Measurements from ENCODE around the gene MCAM. TPM values are rescaled to one million over a fixed set of nuclear protein-coding genes. Genes with fewer than 3 reads are reported as not detected.

The MCAM gene
- total RNA-seq, 2 donors from 2014 or later, result 12.1 to 27.1 TPM

DNA sequence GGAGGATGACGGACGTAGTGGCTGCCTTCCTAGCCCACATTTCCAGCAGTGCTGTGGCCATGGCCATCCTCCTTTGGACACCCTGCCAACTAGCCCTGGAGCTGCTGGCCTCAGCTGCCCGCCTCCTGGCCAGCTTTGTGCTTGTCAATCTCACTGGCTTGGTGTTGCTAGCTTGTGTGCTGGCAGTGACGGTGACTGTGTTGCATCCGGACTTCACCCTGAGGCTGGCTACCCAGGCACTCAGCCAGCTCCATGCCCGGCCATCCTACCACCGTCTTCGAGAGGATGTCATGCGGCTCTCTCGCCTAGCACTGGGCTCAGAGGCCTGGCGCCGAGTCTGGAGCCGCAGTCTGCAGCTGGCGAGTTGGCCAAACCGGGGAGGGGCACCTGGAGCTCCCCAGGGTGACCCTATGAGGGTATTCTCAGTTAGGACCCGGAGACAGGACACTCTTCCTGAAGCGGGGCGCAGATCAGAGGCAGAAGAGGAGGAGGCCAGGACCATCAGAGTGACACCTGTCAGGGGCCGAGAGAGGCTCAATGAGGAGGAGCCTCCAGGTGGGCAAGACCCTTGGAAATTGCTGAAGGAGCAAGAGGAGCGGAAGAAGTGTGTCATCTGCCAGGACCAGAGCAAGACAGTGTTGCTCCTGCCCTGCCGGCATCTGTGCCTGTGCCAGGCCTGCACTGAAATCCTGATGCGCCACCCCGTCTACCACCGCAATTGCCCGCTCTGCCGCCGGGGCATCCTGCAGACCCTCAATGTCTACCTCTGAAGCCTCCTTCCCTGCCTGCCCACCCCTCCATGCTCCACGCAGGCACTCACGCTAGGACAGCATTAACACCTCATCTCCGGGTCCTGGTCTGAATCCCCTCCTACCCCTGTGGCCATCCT lies 19.0 kb upstream of the MCAM start:
- intact Hi-C loops (cut with DNase I, micrococcal nuclease), result no loop called here
- ATAC-seq (no peak), DNase-seq (no peak)

DNA sequence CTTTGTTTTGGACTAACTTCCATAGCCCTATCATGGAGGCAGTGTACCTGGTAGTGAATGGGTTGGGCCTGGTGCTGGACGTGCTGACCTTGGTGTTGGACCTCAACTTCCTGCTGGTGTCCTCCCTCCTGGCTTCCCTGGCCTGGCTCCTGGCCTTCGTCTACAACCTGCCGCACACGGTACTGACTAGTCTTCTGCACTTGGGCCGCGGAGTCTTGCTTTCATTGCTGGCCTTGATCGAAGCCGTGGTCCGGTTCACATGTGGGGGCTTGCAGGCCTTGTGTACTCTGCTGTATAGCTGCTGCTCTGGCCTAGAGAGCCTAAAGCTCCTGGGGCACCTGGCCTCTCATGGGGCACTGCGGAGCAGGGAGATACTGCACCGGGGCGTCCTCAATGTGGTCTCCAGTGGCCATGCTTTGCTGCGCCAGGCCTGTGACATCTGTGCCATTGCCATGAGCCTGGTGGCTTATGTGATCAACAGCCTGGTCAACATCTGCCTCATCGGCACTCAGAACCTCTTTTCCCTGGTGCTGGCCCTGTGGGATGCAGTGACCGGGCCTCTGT lies 18.2 kb upstream of the MCAM start:
- no peak for DNase-seq
- ATAC-seq, result no peak
- intact Hi-C loops (cut with DNase I, micrococcal nuclease), result no loop called here

DNA sequence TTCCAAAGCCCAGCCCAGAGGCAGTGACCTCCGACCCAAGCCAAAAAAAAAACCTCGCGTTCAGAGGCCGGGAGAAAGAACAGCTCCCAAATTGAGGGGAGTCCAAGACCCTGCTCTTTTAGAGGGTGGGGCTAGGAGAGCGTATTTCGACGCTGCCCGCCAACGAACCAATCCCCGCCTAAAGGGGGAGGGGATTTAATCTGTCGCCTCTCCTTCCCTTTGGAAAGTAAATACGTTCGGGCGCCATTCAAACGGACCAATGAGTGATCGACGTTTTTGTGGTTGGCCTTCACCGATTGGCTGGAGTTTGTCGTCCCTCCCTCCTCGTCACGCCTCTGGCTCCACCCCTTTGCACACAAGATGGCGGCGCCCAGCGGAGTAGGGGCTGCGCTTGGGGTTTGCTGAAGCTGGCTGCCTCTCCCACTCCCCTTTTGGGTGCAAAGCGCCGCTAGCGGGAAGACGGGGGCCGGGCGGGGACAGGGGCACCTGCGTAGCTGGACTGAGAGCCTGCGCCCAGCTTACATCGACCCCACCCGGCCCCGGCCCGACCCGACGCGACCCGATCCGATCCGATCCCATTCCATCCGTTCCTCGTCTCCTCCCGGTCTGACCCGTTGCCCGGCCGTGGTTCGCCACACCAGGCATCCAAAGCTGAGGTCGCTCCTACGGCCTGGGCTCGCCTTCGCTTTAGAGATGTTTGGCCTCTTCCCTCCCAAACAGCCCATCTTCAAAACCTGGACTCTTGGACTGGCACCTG lies 17.4 kb upstream of the MCAM start, which contains the start of gene RNF26:
TSS of gene RNF26 (plus strand) at position 354 of the 757 bp plus-strand sequence. CDS start 596 bp downstream, outside the sequence.
- intact Hi-C loops (cut with DNase I, micrococcal nuclease), result no loop called here
- ATAC-seq (peak; percentile 96), DNase-seq (peak; percentile 94 to 97)

DNA sequence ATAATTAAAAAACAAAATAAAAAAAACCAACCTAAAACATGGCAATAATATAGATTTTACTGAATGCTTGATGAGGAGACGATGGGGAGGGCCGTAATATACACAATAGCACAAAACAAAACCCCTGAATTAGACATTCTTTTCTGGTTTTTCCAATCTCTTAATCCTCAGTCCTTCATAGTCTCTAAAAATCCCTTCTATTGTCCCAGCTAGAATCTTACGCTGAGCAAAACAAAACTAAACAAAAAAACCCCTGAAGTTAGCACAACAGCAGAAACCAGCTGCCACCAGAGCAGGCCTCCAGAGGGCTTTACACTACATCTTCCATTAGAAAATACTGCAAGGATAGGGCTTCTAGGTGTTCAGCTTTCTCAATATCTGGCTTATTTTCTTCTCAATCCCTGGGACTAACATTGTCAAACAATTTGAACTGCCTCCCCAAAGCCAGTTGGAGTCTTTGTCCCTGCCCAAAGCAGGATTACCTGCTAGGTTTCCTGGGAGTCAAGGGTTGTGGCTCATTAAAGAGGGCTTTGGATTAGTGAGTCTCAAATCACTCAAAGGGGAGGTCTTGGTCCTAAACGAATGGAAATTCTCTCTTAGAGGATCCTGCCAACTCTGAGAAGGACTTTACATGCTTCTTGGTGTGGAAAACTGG lies 15.3 kb upstream of the MCAM start:
- DNase-seq (no peak), ATAC-seq (no peak)
- intact Hi-C loops (cut with DNase I, micrococcal nuclease), result no loop called here

DNA sequence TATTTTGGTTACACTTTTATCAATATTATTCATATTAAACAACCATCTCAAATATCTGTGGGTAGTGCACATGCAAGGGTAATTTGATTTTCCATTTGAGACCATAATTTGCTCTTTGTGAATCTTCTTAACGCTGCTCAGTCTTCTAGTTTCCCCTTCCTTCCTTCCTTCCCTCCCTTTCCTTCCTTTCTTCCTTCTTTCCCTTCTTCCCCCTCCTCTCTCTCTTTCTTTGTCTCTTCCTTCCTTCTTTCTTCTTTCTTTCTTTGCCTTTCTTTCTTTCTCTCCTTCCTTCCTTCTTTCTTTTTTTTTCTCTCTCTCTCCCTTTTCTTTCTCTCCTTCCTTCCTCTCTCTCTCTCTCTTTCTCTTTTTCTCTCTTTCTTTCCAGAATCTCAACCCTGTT lies 13.3 kb upstream of the MCAM start:
- intact Hi-C loops (cut with DNase I, micrococcal nuclease), result no loop called here
- DNase-seq (no peak), ATAC-seq (no peak)

DNA sequence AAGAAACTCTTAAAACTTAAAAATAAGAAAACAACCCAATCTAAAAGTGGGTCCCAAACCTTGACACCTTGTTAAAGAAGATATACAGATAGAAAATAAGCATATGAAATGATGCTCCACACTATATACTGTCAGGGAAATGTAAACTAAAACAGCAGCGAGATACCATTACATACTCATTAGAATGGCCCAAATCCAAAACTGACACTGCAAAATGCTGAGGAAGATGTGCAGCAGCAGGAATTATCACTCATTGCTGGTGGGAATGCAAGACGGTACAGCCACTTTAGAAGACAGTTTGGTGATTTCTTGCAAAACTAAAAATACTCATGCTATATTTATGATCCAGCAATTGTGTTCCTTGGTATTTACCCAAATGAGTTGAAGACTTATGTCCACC lies 12.4 kb upstream of the MCAM start:
- ATAC-seq (no peak), DNase-seq (no peak)
- intact Hi-C loops (cut with DNase I, micrococcal nuclease), result no loop called here

DNA sequence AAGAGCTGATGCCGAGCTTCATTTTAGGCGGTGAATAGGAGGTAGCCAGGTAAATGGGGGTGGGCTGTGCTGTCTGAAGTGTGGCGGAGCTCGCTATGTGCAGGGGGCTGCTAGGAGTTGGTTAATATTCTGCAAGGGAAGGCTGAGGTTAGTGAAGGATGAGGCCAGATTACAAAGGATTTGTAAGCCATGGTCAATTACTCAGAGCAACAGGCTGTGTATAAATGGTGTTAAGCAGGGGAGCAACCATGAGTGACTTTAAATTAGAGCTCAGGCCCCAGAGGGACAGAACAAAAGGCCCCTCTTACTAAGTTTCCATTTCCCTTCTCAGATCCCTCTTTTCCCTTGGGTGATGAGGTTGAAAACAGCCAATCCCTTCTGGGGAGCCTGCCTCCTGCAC lies 7.3 kb upstream of the MCAM start:
- DNase-seq (no peak), ATAC-seq (no peak)
- intact Hi-C loops (cut with DNase I, micrococcal nuclease), result loop anchor here in 1 of 2 donors (5.0 kb wide), 1 partner anchor 117 kb away; the partner anchor contains the start of gene CBL

DNA sequence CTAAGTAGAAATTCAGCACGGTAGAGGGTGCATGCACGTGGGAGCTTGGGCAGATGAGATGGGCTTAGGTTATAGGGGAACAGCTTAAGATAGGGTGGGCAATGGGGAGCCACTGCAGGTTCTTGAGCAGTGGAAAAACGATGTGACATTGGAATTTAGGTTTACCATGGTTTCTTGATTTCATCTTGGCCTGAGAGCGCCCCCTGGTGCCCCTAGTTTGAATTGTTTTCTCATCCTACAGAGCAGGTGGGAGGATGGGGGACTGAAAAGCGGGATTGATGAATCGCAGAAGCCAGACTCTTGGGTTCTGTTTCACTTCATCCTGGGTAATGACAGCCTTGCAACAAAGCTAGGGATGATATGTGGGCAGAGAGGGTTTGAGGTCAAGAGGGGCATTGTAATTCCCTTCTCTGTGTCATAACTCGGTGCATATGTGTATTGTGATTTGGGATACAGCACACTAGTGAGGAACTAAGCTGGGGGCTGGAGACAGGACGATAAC lies 6.7 kb upstream of the MCAM start:
- ATAC-seq (peak; percentile 40), DNase-seq (peak in 1 of 2 donors; percentile 85)
- intact Hi-C loops (cut with DNase I, micrococcal nuclease), result loop anchor here in 1 of 2 donors (5.0 kb wide), 1 partner anchor 116 kb away; the partner anchor contains the start of gene CBL

DNA sequence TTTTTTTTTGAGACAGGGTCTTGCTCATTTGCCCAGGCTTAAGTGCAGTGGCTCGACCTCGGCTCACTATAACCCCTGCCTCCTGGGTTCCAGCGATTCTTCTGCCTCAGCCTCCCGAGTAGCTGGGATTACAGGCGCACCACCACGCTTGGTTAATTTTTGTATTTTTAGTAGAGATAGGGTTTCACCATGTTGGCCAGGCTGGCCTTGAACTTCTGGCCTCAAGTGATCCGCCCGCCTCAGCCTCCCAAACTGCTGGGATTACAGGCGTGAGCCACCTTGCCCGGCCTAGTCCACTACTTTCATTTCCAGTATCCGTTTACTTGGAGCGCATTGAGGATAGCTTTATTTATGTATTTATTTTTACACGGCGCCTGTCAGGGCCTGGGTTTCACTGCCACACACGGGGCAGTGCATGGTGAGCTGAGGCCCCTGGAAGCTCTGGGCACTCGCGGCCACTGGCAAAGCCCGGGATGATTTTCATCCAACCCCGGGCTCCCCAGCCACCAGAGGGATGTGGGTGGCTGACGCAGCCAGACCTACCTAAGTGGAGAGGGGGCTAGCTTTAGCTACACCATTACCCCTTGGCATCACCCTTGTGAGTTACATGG lies 6.1 kb upstream of the MCAM start:
- ATAC-seq (no peak), DNase-seq (no peak)
- intact Hi-C loops (cut with DNase I, micrococcal nuclease), result loop anchor here in 1 of 2 donors (5.0 kb wide), 1 partner anchor 116 kb away; the partner anchor contains the start of gene CBL

DNA sequence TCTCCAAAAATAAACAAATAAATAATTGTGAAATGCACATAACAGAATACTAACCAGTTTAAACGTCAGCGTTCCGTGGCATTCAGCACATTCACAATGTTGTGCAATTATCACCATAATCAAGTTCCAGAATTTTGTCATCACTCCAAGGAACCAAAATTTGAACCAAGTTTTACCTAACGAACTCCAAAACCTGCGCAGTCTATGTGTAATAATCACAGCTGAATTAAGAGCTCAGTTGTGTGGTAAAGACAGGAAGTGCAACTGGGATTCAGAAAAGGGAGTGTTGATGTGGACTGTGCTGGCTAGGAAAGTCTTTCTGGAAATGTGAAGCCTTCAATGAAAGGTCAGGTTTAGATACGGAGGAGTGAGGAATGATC lies 5.4 kb upstream of the MCAM start:
- intact Hi-C loops (cut with DNase I, micrococcal nuclease), result loop anchor here in 1 of 2 donors (5.0 kb wide), 1 partner anchor 115 kb away; the partner anchor contains the start of gene CBL
- no peak for DNase-seq

DNA sequence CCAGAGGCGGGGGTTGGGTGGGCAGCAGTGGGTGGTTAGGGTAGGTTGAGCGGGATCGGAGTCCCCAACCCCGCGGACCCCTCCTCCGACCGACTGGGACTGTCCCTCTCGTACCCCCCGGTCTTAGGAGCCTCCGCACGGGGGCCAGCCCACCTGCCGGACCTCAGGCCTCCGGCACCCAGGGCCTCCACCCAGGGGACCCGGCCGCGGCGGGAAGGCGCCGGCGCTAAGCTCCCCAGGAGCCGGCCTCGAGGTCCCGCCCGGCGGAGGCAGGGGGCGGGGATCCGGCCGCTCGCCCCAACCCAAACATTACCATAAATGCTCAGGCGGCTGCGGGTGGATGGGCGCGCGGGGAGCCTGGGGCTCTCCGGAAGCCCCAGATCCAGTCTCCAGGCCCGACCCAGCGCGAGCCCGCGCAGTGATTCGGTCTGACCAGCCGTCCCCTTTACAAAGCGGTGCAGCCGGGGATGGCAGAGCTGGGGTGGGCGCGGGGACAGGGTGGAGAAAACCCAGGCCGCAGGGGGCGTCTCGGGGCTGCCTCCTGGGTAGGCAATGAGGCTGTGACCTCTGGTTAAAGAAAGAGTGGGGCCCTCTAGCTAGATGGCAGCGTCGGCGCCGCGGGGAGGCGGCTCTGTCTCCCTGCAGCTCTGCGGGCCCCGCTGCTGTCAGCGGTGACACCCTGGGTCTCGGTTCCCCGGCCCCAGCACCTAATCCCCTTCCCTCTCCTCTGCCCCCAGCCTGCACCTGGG lies 4.0 kb upstream of the MCAM start:
- ATAC-seq (peak; percentile 53), DNase-seq (peak in 1 of 2 donors; percentile 56)
- intact Hi-C loops (cut with DNase I, micrococcal nuclease), result loop anchor here in 1 of 2 donors (5.0 kb wide), 1 partner anchor 114 kb away; the partner anchor contains the start of gene CBL

More for the DNA sequence above, 5.4 kb upstream of the MCAM start:
- ATAC-seq, result no peak

DNA sequence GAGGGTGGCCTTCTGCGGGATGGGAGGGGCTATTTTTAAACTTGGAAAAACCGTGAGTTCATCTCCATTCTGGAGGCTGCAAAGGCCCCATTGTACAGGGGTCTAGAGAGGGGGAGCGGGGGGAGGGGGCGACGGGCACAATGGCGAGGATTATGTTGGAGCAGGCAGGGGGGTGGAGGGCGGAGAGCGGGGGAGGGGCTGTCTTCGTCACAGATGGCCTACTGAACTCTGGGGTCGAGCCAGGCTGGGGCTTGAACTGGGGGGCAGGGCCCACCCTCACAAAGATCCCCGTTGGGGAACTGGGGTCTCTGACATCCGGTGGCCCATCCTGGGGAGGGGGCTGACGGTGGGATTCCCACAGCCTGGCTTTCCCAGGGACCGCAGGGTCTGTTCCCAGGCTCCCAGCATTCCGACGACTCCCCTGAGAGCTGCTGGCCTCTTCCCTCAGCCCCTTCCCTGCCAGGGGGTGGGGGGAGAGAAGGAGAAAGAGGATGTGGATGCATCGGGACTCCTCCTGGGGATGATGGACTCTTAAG lies 3.4 kb upstream of the MCAM start:
- DNase-seq, result no peak
- ATAC-seq, result no peak
- intact Hi-C loops (cut with DNase I, micrococcal nuclease), result loop anchor here in 1 of 2 donors (5.0 kb wide), 1 partner anchor 113 kb away; the partner anchor contains the start of gene CBL

DNA sequence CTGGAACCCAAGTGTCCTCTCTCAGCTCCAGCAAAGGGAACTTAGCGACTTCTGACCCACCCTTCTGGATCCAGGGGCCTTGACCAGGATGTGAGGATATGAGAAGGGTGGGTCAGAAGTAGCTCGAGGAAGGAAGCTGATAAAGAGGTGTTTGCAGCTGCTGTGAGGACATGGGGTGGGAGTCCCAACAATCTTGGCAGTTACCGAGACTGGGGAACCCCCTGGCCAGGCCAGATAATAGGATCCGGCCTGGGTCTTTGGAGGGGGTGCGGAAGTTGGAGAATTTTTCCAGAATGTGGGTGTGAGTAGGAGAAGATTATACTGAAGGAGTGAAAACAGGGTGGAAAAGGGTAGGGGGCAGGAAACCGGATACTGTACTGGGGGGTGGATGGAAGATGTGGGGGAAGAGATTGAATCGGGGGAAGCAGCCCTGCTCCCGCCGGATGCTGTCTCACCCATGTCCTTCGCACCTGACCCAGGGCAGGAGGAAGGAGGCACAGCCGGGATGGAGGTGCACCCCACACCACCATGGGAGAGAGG lies 2.8 kb upstream of the MCAM start:
- DNase-seq, result no peak
- intact Hi-C loops (cut with DNase I, micrococcal nuclease), result loop anchor here in 1 of 2 donors (5.0 kb wide), 1 partner anchor 112 kb away; the partner anchor contains the start of gene CBL
- ATAC-seq, result no peak

DNA sequence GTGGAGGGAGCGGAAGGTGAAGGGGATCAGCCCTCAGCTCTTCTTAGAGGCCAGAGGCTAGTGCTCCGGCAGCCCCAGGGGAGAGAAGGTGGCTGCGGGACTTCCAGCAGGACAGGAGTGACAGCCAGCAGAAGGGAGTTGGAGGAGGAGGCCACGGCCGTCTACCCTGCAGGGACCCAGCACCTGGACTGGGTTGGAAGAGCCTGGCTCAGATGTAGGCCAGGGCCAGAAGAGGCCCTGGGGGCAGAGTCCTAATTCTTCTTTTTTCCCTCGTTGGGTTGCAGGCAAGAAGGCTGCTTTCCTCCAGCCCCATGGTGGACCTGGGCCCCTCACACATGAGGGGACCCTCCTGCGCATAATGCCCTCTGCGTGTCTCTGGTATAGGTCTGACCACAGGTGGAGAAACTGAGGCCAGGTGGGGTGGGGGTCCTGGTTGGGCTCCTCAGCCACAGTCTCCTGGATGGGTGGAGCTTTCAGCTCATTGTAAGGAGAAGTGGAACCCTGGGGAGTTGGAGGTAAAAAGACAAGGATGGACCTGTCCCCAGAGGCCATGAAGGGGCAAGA lies 2.3 kb upstream of the MCAM start:
- ATAC-seq (no peak), DNase-seq (no peak)
- intact Hi-C loops (cut with DNase I, micrococcal nuclease), result no loop called here

DNA sequence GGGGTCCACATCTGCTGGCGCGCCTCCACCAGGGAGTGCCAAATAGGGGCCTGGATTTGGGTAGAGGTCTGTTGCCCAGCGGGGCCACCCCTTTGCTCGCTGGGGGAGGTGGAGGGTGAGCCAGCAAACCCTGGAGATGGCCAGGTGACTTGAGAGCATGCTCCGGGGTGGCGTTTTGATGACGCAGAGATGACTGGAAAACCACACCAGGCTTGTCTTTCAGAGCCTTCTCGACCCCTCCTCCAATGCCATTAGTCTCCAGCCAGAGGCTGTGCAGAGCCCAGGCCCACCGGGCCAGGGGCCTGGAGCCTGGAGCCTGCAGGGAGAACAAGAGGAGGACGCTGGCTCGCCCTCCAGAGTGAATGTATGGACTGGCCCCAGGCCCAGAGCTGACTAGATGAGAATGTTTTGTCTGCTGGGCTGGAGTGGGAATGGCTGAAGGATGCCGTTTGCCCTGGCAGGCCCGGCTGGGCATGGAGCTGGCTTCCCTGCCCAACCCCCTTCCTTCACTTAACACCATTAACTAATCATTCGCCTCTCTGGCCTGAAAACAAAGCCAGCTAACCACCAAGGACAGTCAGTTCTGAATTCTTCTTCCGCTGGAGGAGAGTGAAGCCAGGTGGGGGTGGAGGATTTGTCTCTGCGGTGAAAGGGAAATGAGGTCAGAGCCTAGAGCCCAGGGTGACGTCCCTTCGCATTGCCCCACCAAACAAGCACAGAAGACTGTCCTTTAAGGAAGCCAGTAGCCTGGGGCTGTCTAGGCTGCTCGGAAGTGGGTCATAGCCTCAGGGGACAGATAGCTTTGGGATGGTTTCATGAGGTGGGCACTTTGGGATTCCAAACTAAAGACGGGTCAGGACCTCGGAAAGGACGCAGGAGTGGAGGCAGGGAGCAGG lies 1.6 kb upstream of the MCAM start:
- ATAC-seq (no peak), DNase-seq (peak in 1 of 2 donors; percentile 64)
- intact Hi-C loops (cut with DNase I, micrococcal nuclease), result no loop called here
